HepG2 (cell line): ENCODE results near the gene ARMC2. TPM values are rescaled to one million over a fixed set of nuclear protein-coding genes. Genes with fewer than 3 reads are reported as not detected.
A peak's percentile ranks its signal among the peaks of the same experiment; 100 is the strongest.

Experiments
- DDIT3 ChIP-seq: sonication (generic); formaldehyde crosslinking; IDR thresholded peaks from 2 replicates; pipeline ENCODE4 v1.4.0; 2020; ENCODE audit warnings: mild to moderate bottlenecking, missing genetic modification reagents
- GTF2F1 ChIP-seq: fragments of 150-350 bp; IDR thresholded peaks from 2 replicates; pipeline ENCODE4 v1.6.1; 2014; ENCODE audit warnings: low read length
- MAZ ChIP-seq, 2 experiments: sonication (generic) in 1 of 2; formaldehyde crosslinking in 1 of 2; IDR thresholded peaks; 2 replicates each; pipeline versions ENCODE4 v1.5.0 to v1.6.1; 2012 to 2020; ENCODE audit warnings: low read depth in 2 of 2, mild to moderate bottlenecking in 2 of 2, borderline replicate concordance in 1 of 2, improper control_type of control experiment in 1 of 2, low read length in 1 of 2, missing genetic modification reagents in 1 of 2, moderate library complexity in 1 of 2
- MBD4 ChIP-seq: IDR thresholded peaks from 2 replicates; pipeline ENCODE4 v1.6.1; 2012; ENCODE audit warnings: low read length, inconsistent platforms, borderline replicate concordance
- MEF2D ChIP-seq: sonication (generic); formaldehyde crosslinking; IDR thresholded peaks from 2 replicates; pipeline ENCODE4 v1.5.1; 2020; ENCODE audit warnings: mild to moderate bottlenecking, missing genetic modification reagents
- MXD3 ChIP-seq: IDR thresholded peaks from 2 replicates; pipeline ENCODE4 v1.6.1; 2016; ENCODE audit warnings: mild to moderate bottlenecking, missing biosample characterization, missing genetic modification reagents
- SMARCE1 ChIP-seq: fragments of 450-650 bp; IDR thresholded peaks from 2 replicates; pipeline ENCODE4 v1.6.1; 2017; ENCODE audit warnings: borderline replicate concordance
- TEAD2 ChIP-seq: sonication (generic); formaldehyde crosslinking; IDR thresholded peaks from 2 replicates; pipeline ENCODE4 v1.9.0; 2021; ENCODE audit warnings: missing genetic modification reagents
- ZBTB26 ChIP-seq: IDR thresholded peaks from 2 replicates; pipeline ENCODE4 v1.6.1; 2016; ENCODE audit warnings: missing compliant biosample characterization, missing genetic modification reagents, borderline replicate concordance
- ZFP36L1 ChIP-seq: sonication (generic); formaldehyde crosslinking; IDR thresholded peaks from 2 replicates; pipeline ENCODE4 v1.8.0; 2022; ENCODE audit warnings: mild to moderate bottlenecking, missing genetic modification reagents, moderate library complexity
- ZNF407 ChIP-seq: sonication (generic); formaldehyde crosslinking; IDR thresholded peaks from one replicate; pipeline ENCODE4 v1.5.1; 2020; ENCODE audit warnings: mild to moderate bottlenecking, missing genetic modification reagents; ENCODE audit errors: not compliant biosample characterization
- ZNF724P ChIP-seq: sonication (generic); formaldehyde crosslinking; IDR thresholded peaks from 2 replicates; pipeline ENCODE4 v1.8.0; 2022; ENCODE audit warnings: missing genetic modification reagents, borderline replicate concordance
- ZNF878 ChIP-seq: sonication (generic); formaldehyde crosslinking; IDR thresholded peaks from 2 replicates; pipeline ENCODE4 v1.8.1; 2023; ENCODE audit warnings: mild to moderate bottlenecking, missing genetic modification reagents, moderate library complexity
- polyA plus RNA-seq, 8 experiments: library from polyadenylated mRNA; depleted of rRNA in 3 of 8; stranded (reverse) in 7 of 8; unstranded in 1 of 8; fragments of >200 nt; fragmentation: Illumina TruSeq in 4 of 8; extraction: Trizol in 4 of 8; gene quantifications; 2 replicates each; pipeline versions ENCODE4 v1.2.1 to v1.2.3, GENCODE V29; 2011 to 2016; ENCODE audit warnings: low read depth in 4 of 8, missing spikeins in 1 of 8, mixed read lengths in 1 of 8; ENCODE audit not compliant: insufficient read depth in 1 of 8
- total RNA-seq, 5 experiments: library from RNA; depleted of rRNA; stranded (reverse); fragments of >200 nt; fragmentation: Illumina TruSeq; extraction: Trizol; gene quantifications; 2 replicates each; pipeline ENCODE4 v1.2.3, GENCODE V29; 2016; ENCODE audit warnings: low read depth in 1 of 5
- TF ChIP-seq, protein P1 (sequence below): fragments of 450-650 bp; IDR thresholded peaks from 2 replicates; pipeline ENCODE4 v1.6.1; 2017
- TF ChIP-seq, protein P2 (sequence below): sonication (generic); formaldehyde crosslinking; IDR thresholded peaks from 2 replicates; pipeline ENCODE4 v1.5.1; 2020; ENCODE audit warnings: mild to moderate bottlenecking, missing genetic modification reagents, borderline replicate concordance

ARMC2 gene
- total and polyA plus RNA-seq, 2 of the 13 experiments (the other 11 are each of a cell fraction or from before 2014, with no cell fraction given) = 1.4 to 3.2 TPM

DNA sequence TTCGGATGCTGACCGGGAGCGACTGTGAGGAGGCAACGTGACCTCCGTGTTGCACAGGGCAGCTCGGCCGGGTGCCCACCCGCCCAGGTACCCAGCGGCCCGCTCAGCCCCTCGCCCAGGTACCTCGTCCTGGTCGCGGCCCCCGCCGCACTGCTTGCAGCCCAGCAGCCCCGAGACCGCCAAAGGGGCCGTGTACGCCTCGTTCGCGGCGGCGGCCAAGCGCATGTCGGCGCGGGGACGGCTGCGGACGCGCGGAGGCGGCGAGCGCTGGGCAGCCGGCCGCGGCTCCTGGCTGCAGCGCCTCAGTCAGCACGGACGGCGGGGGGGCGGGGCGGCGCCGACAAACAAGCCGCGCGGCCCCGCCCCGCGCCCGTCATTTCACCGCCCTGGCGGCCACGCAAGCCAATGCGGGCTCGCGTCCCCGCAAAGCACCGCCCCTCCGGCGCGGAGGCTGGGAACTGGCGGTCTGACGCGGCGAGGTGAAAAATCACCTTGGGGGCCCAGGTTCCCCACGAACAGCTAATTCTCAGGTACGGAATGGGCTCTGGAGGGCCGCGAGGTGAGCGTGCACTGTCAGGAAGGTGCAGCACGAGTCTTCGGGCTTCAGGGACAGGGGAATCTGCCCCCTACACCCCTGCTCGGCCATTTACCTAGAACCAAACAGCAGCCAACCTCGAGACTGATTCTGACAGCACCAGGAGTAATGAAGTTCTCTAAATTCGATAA lies 161.2 kb downstream of the ARMC2 start (continued):
- peak; percentile 17 for TF ChIP-seq ZNF407 (CRISPR knock-in tag)
- TF ChIP-seq MBD4 = no peak
- no peak for TF ChIP-seq MEF2D (CRISPR knock-in tag)
- 0 out of 2 replicates have a peak, but pooled peaks have one; percentile 41 for TF ChIP-seq ZNF724P (CRISPR knock-in tag)
- TF ChIP-seq TEAD2 (CRISPR knock-in tag) = no peak
- no peak; the same call in 1 of the 2 replicates for TF ChIP-seq MAZ (IDR thresholded peaks at IDR 0.05; ENCODE audit: borderline replicate concordance, low read depth, low read length)
- TF ChIP-seq MAZ (CRISPR knock-in tag; IDR thresholded peaks at IDR 0.05; ENCODE audit: low read depth) = peak; percentile 86
- TF ChIP-seq, protein P1, sequence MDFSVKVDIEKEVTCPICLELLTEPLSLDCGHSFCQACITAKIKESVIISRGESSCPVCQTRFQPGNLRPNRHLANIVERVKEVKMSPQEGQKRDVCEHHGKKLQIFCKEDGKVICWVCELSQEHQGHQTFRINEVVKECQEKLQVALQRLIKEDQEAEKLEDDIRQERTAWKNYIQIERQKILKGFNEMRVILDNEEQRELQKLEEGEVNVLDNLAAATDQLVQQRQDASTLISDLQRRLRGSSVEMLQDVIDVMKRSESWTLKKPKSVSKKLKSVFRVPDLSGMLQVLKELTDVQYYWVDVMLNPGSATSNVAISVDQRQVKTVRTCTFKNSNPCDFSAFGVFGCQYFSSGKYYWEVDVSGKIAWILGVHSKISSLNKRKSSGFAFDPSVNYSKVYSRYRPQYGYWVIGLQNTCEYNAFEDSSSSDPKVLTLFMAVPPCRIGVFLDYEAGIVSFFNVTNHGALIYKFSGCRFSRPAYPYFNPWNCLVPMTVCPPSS = no peak
- no peak for TF ChIP-seq GTF2F1
- no peak for TF ChIP-seq ZBTB26 (CRISPR knock-in tag)
- TF ChIP-seq SMARCE1 = no peak
- TF ChIP-seq MXD3 = peak; percentile 59
- no peak; the same call in 1 of the 2 replicates for TF ChIP-seq ZFP36L1 (CRISPR knock-in tag)
- TF ChIP-seq, protein P2, sequence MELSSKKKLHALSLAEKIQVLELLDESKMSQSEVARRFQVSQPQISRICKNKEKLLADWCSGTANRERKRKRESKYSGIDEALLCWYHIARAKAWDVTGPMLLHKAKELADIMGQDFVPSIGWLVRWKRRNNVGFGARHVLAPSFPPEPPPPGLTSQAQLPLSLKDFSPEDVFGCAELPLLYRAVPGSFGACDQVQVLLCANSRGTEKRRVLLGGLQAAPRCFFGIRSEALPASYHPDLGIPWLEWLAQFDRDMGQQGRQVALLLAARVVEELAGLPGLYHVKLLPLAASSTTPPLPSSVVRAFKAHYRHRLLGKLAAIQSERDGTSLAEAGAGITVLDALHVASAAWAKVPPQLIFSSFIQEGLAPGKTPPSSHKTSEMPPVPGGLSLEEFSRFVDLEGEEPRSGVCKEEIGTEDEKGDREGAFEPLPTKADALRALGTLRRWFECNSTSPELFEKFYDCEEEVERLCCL (CRISPR knock-in tag) = no peak
- TF ChIP-seq DDIT3 (CRISPR knock-in tag) = no peak
- no peak for TF ChIP-seq ZNF878 (CRISPR knock-in tag)
